Endodermal cell (in vitro differentiated cells): ENCODE measurements around the gene NLRP5. TPM values are rescaled to one million over a fixed set of nuclear protein-coding genes. Genes with fewer than 3 reads are reported as not detected.
"Not testable (repeated sequence)": the region's sequence is repeated elsewhere in the genome, so short reads cannot be mapped to it uniquely, and the experiment has no call there.

Experiments used
- DNase-seq: peaks from one replicate; pipeline ENCODE4 v3.0.0-alpha.2; 2017
- H3K27ac ChIP-seq: 2 replicates; pipeline ENCODE4 v1.5.1; 2013; ENCODE audit warnings: mild to moderate bottlenecking, low read depth, low read length, moderate library complexity
- H3K27me3 ChIP-seq: 2 replicates; pipeline ENCODE4 v1.6.1; 2013; ENCODE audit warnings: mild to moderate bottlenecking, low read length, moderate library complexity; ENCODE audit not compliant: insufficient read depth, control insufficient read depth, poor library complexity, severe bottlenecking
- H3K36me3 ChIP-seq: 2 replicates; pipeline ENCODE4 v1.7.0; 2013; ENCODE audit warnings: mild to moderate bottlenecking, low read length, moderate library complexity; ENCODE audit not compliant: control insufficient read depth, insufficient read depth
- H3K4me1 ChIP-seq: one replicate; pipeline ENCODE4 v1.7.0; 2013; ENCODE audit warnings: low read length; ENCODE audit not compliant: control insufficient read depth, insufficient read depth
- H3K4me3 ChIP-seq: 2 replicates; pipeline ENCODE4 v1.5.1; 2013; ENCODE audit warnings: mild to moderate bottlenecking, low read length, moderate library complexity
- H3K9ac ChIP-seq: 2 replicates; pipeline ENCODE4 v1.6.1; 2013; ENCODE audit warnings: mild to moderate bottlenecking, low read length, moderate library complexity; ENCODE audit not compliant: poor library complexity, severe bottlenecking; ENCODE audit errors: extremely low read depth
- H3K9me3 ChIP-seq: 2 replicates; pipeline ENCODE4 v1.6.1; 2013; ENCODE audit warnings: mild to moderate bottlenecking, low read length, moderate library complexity; ENCODE audit not compliant: control insufficient read depth
- H3K27ac Mint-ChIP-seq: 2 replicates; pipeline ENCODE4 v1.8.0; 2020; ENCODE audit warnings: mixed read lengths
- H3K27me3 Mint-ChIP-seq: 2 replicates; pipeline ENCODE4 v1.8.0; 2021; ENCODE audit warnings: mild to moderate bottlenecking, mixed read lengths; ENCODE audit not compliant: insufficient read depth
- H3K36me3 Mint-ChIP-seq: 2 replicates; pipeline ENCODE4 v1.8.0; 2020; ENCODE audit warnings: low read depth, mixed read lengths
- H3K4me1 Mint-ChIP-seq: 2 replicates; pipeline ENCODE4 v1.8.0; 2020; ENCODE audit warnings: mixed read lengths
- H3K4me3 Mint-ChIP-seq: 2 replicates; pipeline ENCODE4 v1.8.0; 2020; ENCODE audit warnings: mild to moderate bottlenecking, moderate library complexity, mixed read lengths
- H3K9me3 Mint-ChIP-seq: 2 replicates; pipeline ENCODE4 v1.8.0; 2020; ENCODE audit warnings: mild to moderate bottlenecking, mixed read lengths
- CTCF ChIP-seq: fragments of 200-600 bp; sonication (generic); conservative IDR thresholded peaks from 2 replicates; pipeline ENCODE4 v1.5.0; 2021; ENCODE audit warnings: antibody characterized with exemption, mild to moderate bottlenecking
- WGBS, 2 experiments: methylation state at CpG; one replicate each; pipeline versions ENCODE4 v1.1.5 to v1.1.7; 2013; ENCODE audit warnings: missing lambda C conversion rate in 2 of 2, mixed read lengths in 1 of 2; ENCODE audit not compliant: insufficient coverage in 1 of 2, insufficient read length in 1 of 2; 5-methylcytosine and 5-hydroxymethylcytosine counted together
- total RNA-seq, 2 donors: library from RNA; stranded (reverse); fragmentation: NEBNext Ultra II Directional in 1 of 2; extraction: Animal tissue kit (Norgen Biotek cat#: 25700) in 1 of 2; gene quantifications; 2 replicates in 1 of 2; 3 replicates in 1 of 2; pipeline ENCODE4 v1.2.1, GENCODE V29; 2021

NLRP5 gene
- total RNA-seq, 2 donors from 2014 or later, result not detected

DNA sequence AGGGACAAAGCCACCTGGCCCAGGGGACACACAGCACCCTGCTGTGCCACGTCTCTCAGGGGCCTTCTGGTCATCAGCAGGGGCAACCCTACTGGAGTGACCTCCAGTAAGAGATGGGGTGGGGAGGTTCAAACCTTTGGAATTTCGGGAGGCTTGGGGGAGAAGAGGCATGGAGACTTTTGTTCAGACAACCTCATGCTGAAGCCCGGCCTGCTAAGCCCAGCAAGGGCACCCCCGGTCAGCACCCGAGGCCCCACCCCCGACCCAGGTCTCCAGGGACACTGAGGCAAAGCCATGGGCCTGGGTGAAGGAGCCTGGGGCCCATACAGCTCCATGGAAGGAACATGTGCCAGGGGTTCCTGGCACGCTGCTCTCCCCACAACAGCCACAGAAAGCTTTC, 111.2 kb downstream of the NLRP5 start:
- H3K9me3 Mint-ChIP-seq, result peaks cover 15% of the 10 kb centered on the region
- Histone ChIP-seq H3K36me3 (peaks cover 33% of the 10 kb centered on the region), H3K27ac (no peak overlapping the region), H3K9me3 (peaks cover 11% of the 10 kb centered on the region), H3K27me3 (no peaks in the 10 kb centered on the region), H3K4me3 (no peak overlapping the region), H3K4me1 (no peaks in the 10 kb centered on the region), H3K9ac (no peak overlapping the region)
- H3K27me3 Mint-ChIP-seq, result no peaks in the 10 kb centered on the region
- H3K4me3 Mint-ChIP-seq, result no peak overlapping the region
- H3K4me1 Mint-ChIP-seq, result no peaks in the 10 kb centered on the region
- peak; percentile 32 for DNase-seq
- 89 to 98% methylated on average over 5 to 7 of the region's 7 CpGs for WGBS, 2 experiments
- H3K36me3 Mint-ChIP-seq, result peaks cover 42% of the 10 kb centered on the region
- TF ChIP-seq CTCF, result no peak
- no peak overlapping the region for H3K27ac Mint-ChIP-seq

DNA sequence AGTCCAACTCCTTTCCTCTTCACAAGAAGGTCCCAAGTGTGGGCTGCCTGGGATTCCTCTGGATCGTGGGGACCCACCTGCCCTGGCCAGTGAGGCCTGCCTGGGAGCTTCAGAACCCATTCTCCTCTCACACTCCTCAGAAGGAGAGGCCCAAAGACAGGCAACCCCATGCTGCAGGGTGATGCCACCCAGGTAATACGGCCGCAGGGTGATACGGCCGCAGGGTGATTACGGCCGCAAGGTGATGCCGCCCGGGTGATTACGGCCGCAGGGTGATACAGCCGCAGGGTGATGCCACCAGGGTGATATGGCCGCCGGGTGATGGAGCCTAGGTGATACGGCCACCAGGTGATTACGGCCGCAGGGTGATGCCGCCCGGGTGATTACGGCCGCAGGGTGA, 111.7 kb downstream of the NLRP5 start:
- H3K9ac ChIP-seq, H3K27ac Mint-ChIP-seq, H3K4me3 Mint-ChIP-seq, H3K27ac ChIP-seq, H3K9me3 Mint-ChIP-seq, H3K9me3 ChIP-seq, H3K27me3 Mint-ChIP-seq, H3K4me1 Mint-ChIP-seq, DNase-seq, H3K4me1 ChIP-seq, H3K4me3 ChIP-seq, H3K27me3 ChIP-seq: not testable (repeated sequence)
- 97 to 100% methylated on average over 3 to 19 of the region's 21 CpGs for whole genome bisulfite sequencing, 2 experiments
- peaks cover 37% of the 10 kb centered on the region for H3K36me3 Mint-ChIP-seq
- H3K36me3 ChIP-seq, result peaks cover 30% of the 10 kb centered on the region

DNA sequence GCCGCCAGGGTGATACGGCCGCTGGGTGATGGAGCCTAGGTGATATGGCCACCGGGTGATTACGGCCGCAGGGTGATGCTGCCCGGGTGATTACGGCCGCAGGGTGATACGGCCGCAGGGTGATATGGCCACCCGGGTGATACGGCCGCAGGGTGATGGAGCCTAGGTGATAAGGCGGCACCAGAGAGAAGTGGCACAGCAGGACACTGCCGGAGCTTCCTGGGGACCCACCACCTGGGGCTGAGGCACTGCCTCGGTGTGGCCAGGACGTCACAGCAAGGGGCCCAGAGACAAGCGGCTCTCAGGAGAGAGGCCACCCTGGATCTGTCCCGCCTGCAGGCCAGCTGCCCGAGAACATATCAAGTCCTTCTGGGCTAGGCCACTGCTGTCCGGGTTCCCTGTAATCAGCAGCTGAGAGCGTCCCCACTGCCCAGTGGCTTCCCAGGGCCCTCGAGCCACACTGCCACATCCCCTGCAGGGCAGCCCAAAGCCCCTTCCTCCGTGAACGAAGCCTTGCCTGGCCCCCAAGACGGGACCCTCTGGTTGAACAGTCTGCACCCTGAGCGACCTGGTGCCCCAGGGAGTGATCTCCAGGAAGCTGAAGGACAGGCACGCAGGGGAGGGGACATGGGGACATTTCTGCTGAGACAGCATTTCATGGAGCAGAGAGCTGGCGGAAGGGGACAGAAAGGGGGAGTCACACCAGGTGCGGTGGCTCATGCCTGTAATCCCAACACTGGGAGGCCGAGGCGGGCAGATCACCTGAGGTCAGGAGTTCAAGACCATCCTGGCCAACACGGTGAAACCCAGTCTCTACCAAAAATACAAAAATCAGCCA, 112.4 kb downstream of the NLRP5 start:
- H3K4me1 ChIP-seq, result no peaks in the 10 kb centered on the region
- no peak for TF ChIP-seq CTCF
- H3K27ac ChIP-seq, result no peak overlapping the region
- Mint-ChIP-seq H3K4me3 (no peak overlapping the region), H3K27ac (no peak overlapping the region), H3K36me3 (peaks cover 32% of the 10 kb centered on the region), H3K9me3 (peaks cover 3% of the 10 kb centered on the region), H3K4me1 (no peaks in the 10 kb centered on the region), H3K27me3 (no peaks in the 10 kb centered on the region)
- no peak for DNase-seq
- WGBS, 2 experiments, result 94 to 98% methylated on average over 26 to 34 of the region's 34 CpGs
- no peak overlapping the region for H3K4me3 ChIP-seq
- H3K9me3 ChIP-seq, result no peaks in the 10 kb centered on the region
- no peaks in the 10 kb centered on the region for H3K27me3 ChIP-seq
- no peak overlapping the region for H3K9ac ChIP-seq
- peaks cover 23% of the 10 kb centered on the region for H3K36me3 ChIP-seq
